GM18517 (cell line): ENCODE measurements around the gene RXRA.

Experiments
- ATAC-seq: cut with Tn5 transposase; IDR thresholded peaks from one replicate; pipeline ENCODE4 v1.9.1; 2021; ENCODE audit warnings: mild to moderate bottlenecking, moderate library complexity; ENCODE audit not compliant: unreplicated experiment

RXRA gene

GRCh38 chr9:134325813-134326723 lies at the start of gene RXRA:
Gene RXRA, plus strand, starts transcription at chr9:134326455. Its CDS starts 177 bp downstream, at chr9:134326632.
- ATAC-seq, result no peak

GRCh38 chr9:134278286-134278685 lies 48.0 kb upstream of the RXRA start:
- no peak for ATAC-seq

GRCh38 chr9:134278974-134279640 lies 47.1 kb upstream of the RXRA start:
- no peak for ATAC-seq

GRCh38 chr9:134282138-134282650 lies 44.1 kb upstream of the RXRA start:
- no peak for ATAC-seq

- no peak for ATAC-seq
These were observed 43.1 kb upstream of the RXRA start for GRCh38 chr9:134283111-134283515.

GRCh38 chr9:134283692-134284265 lies 42.5 kb upstream of the RXRA start:
- no peak for ATAC-seq

- ATAC-seq, result no peak
These were observed 42.0 kb upstream of the RXRA start for GRCh38 chr9:134284273-134284672.

- ATAC-seq, result no peak
These were observed 41.5 kb upstream of the RXRA start for GRCh38 chr9:134284741-134285140.

- ATAC-seq, result no peak
These were observed 40.9 kb upstream of the RXRA start for GRCh38 chr9:134285215-134285845.

GRCh38 chr9:134286471-134287245 lies 39.6 kb upstream of the RXRA start:
- ATAC-seq, result no peak

- ATAC-seq, result no peak
These were observed 38.4 kb upstream of the RXRA start for GRCh38 chr9:134287591-134288491.

GRCh38 chr9:134288746-134289145 lies 37.5 kb upstream of the RXRA start:
- no peak for ATAC-seq

GRCh38 chr9:134289241-134289875 lies 36.9 kb upstream of the RXRA start:
- ATAC-seq, result no peak

- no peak for ATAC-seq
These were observed 35.4 kb upstream of the RXRA start for GRCh38 chr9:134290603-134291451.

GRCh38 chr9:134291452-134291881 lies 34.8 kb upstream of the RXRA start:
- ATAC-seq, result no peak

GRCh38 chr9:134291961-134292871 lies 34.0 kb upstream of the RXRA start:
- ATAC-seq, result no peak

- no peak for ATAC-seq
These were observed 33.2 kb upstream of the RXRA start for GRCh38 chr9:134293031-134293521.
